GM20000 (cell line): Measurements from ENCODE around the gene WBP11.
"Not testable (repeated sequence)": the region's sequence is repeated elsewhere in the genome, so short reads cannot be mapped to it uniquely, and the experiment has no call there.

ENCODE experiments used
- DNase-seq: peaks from one replicate; pipeline ENCODE4 v3.0.0; 2012; ENCODE audit warnings: low spot score
- TF ChIP-seq, protein P1 (sequence below): IDR thresholded peaks from 2 replicates; pipeline ENCODE4 v1.5.1; 2012; ENCODE audit warnings: mild to moderate bottlenecking, control low read depth; ENCODE audit errors: extremely low read depth, missing control alignments

The WBP11 gene

DNA sequence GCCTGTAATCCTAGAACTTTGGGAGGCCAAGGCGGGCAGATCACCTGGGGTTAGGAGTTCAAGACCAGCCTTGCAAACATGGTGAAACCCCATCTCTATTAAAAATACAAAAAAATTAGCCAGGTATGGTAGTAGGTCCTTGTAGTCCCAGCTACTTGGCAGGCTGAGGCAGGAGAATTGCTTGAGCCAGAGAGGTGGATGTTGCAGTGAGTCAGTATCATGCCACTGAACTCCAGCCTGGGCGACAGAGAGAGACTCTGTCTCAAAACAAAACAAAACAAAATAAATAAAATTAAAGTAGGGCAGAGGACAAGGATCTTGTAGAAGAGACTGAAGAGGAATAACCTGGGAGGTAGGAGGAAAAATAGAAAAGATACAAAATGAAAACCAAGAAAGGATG lies 61.3 kb downstream of the WBP11 start:
- TF ChIP-seq, protein P1, sequence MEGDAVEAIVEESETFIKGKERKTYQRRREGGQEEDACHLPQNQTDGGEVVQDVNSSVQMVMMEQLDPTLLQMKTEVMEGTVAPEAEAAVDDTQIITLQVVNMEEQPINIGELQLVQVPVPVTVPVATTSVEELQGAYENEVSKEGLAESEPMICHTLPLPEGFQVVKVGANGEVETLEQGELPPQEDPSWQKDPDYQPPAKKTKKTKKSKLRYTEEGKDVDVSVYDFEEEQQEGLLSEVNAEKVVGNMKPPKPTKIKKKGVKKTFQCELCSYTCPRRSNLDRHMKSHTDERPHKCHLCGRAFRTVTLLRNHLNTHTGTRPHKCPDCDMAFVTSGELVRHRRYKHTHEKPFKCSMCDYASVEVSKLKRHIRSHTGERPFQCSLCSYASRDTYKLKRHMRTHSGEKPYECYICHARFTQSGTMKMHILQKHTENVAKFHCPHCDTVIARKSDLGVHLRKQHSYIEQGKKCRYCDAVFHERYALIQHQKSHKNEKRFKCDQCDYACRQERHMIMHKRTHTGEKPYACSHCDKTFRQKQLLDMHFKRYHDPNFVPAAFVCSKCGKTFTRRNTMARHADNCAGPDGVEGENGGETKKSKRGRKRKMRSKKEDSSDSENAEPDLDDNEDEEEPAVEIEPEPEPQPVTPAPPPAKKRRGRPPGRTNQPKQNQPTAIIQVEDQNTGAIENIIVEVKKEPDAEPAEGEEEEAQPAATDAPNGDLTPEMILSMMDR = no peak
- DNase-seq = no peak

GRCh38 chr12:14741153-14741552 lies 62.1 kb downstream of the WBP11 start:
- DNase-seq = no peak
- TF ChIP-seq, protein P1 = no peak

GRCh38 chr12:14736441-14736840 lies 66.8 kb downstream of the WBP11 start:
- not testable (repeated sequence) for DNase-seq
